Neural cell (in vitro differentiated cells): ENCODE measurements around the gene LIG1. TPM values are rescaled to one million over a fixed set of nuclear protein-coding genes. Genes with fewer than 3 reads are reported as not detected.

Source experiments
- H2AFZ ChIP-seq: fragments of 200-600, 300-800 bp; sonication (generic), shearing (Covaris generic); 2 replicates; pipeline ENCODE4 v1.6.0; 2014; ENCODE audit warnings: low read depth, mild to moderate bottlenecking, antibody characterized with exemption, low read length, moderate library complexity
- H3F3A ChIP-seq: fragments of 200-600 bp; shearing (Covaris generic); 2 replicates; pipeline ENCODE4 v1.6.1; 2016; ENCODE audit warnings: mild to moderate bottlenecking, moderate library complexity, mixed read lengths, antibody characterized with exemption, low read length; ENCODE audit not compliant: insufficient read depth, poor library complexity, severe bottlenecking
- H3K27ac ChIP-seq: fragments of 200-600, 300-800 bp; sonication (generic), shearing (Covaris generic); 2 replicates; pipeline ENCODE4 v1.5.1; 2014; ENCODE audit warnings: mild to moderate bottlenecking, low read length, moderate library complexity
- H3K27me3 ChIP-seq: fragments of 300-800, 200-600 bp; sonication (generic), shearing (Covaris generic); 2 replicates; pipeline ENCODE4 v1.6.0; 2014; ENCODE audit warnings: mild to moderate bottlenecking, low read depth, low read length, moderate library complexity; ENCODE audit not compliant: insufficient read depth
- H3K36me3 ChIP-seq: fragments of 300-800, 200-600 bp; sonication (generic), shearing (Covaris generic); 2 replicates; pipeline ENCODE4 v1.5.1; 2014; ENCODE audit warnings: mild to moderate bottlenecking, antibody characterized with exemption, low read length, moderate library complexity; ENCODE audit not compliant: insufficient read depth
- H3K4me2 ChIP-seq: fragments of 300-800, 200-600 bp; sonication (generic), shearing (Covaris generic); 2 replicates; pipeline ENCODE4 v1.6.0; 2014; ENCODE audit warnings: mild to moderate bottlenecking, low read length
- H3K4me3 ChIP-seq: fragments of 300-800, 200-600 bp; sonication (generic), shearing (Covaris generic); 2 replicates; pipeline ENCODE4 v1.5.1; 2014; ENCODE audit warnings: mild to moderate bottlenecking, low read length, moderate library complexity
- H3K79me2 ChIP-seq: fragments of 200-600 bp; shearing (Covaris generic); replicated peaks from 2 replicates; pipeline ENCODE4 v1.6.0; 2014; ENCODE audit warnings: mild to moderate bottlenecking, low read length, moderate library complexity; ENCODE audit not compliant: insufficient read depth
- H3K9ac ChIP-seq: fragments of 300-800, 200-600 bp; sonication (generic), shearing (Covaris generic); 2 replicates; pipeline ENCODE4 v1.6.1; 2016; ENCODE audit warnings: mild to moderate bottlenecking, low read length, mixed read lengths
- H3K9me2 ChIP-seq: fragments of 200-600 bp; shearing (Covaris generic); 2 replicates; pipeline ENCODE4 v1.6.1; 2016; ENCODE audit warnings: mild to moderate bottlenecking, low read length, mixed read lengths; ENCODE audit not compliant: insufficient read depth
- H3K9me3 ChIP-seq: fragments of 200-600, 300-800 bp; sonication (generic), shearing (Covaris generic); 2 replicates; pipeline ENCODE4 v1.6.1; 2016; ENCODE audit warnings: mild to moderate bottlenecking, mixed run types, low read length, moderate library complexity, mixed read lengths
- H4K20me1 ChIP-seq: fragments of 200-600 bp; shearing (Covaris generic); 2 replicates; pipeline ENCODE4 v1.6.1; 2016; ENCODE audit warnings: mild to moderate bottlenecking, mixed run types; ENCODE audit not compliant: insufficient read depth
- CTCF ChIP-seq: fragments of 450-650 bp; IDR thresholded peaks from 2 replicates; pipeline ENCODE4 v1.5.1; 2014; ENCODE audit warnings: antibody characterized with exemption, mild to moderate bottlenecking, moderate library complexity; ENCODE audit not compliant: poor library complexity, severe bottlenecking
- EP300 ChIP-seq: fragments of 450-650 bp; conservative IDR thresholded peaks from 2 replicates; pipeline ENCODE4 v1.6.1; 2014; ENCODE audit warnings: antibody characterized with exemption, mild to moderate bottlenecking, moderate library complexity; ENCODE audit not compliant: poor library complexity, severe bottlenecking
- EZH2 ChIP-seq: fragments of 200-600, 300-800 bp; shearing (Covaris generic), sonication (generic); IDR thresholded peaks from 2 replicates; pipeline ENCODE4 v1.6.1; 2014; ENCODE audit warnings: antibody characterized with exemption, low read length, borderline replicate concordance, mild to moderate bottlenecking; ENCODE audit not compliant: insufficient read depth, poor library complexity, severe bottlenecking
- MXI1 ChIP-seq: fragments of 450-650 bp; conservative IDR thresholded peaks from 2 replicates; pipeline ENCODE4 v1.6.1; 2014; ENCODE audit warnings: antibody characterized with exemption, mild to moderate bottlenecking; ENCODE audit not compliant: poor library complexity, severe bottlenecking
- POLR2AphosphoS5 ChIP-seq: IDR thresholded peaks from 2 replicates; pipeline ENCODE4 v1.6.1; 2012
- RAD21 ChIP-seq: fragments of 450-650 bp; conservative IDR thresholded peaks from 2 replicates; pipeline ENCODE4 v1.6.1; 2014; ENCODE audit warnings: antibody characterized with exemption, mild to moderate bottlenecking, moderate library complexity
- REST ChIP-seq: IDR thresholded peaks from 2 replicates; pipeline ENCODE4 v1.6.1; 2012; ENCODE audit warnings: borderline replicate concordance
- SMC3 ChIP-seq: fragments of 450-650 bp; conservative IDR thresholded peaks from 2 replicates; pipeline ENCODE4 v1.6.1; 2014; ENCODE audit warnings: antibody characterized with exemption, mild to moderate bottlenecking, moderate library complexity; ENCODE audit not compliant: poor library complexity
- TAF1 ChIP-seq: IDR thresholded peaks from 2 replicates; pipeline ENCODE4 v1.6.1; 2012; ENCODE audit warnings: low read depth
- polyA plus RNA-seq: library from polyadenylated mRNA; depleted of rRNA; stranded (reverse); fragments of >200 nt; gene quantifications from 2 replicates; pipeline ENCODE4 v1.2.3, GENCODE V29; 2014

The LIG1 gene
- polyA plus RNA-seq, 1 donor from 2014 or later: 33.9 TPM

GRCh38 chr19:48149430-48149829 lies 20.7 kb downstream of the LIG1 start:
- no peak overlapping the region for H3K27ac ChIP-seq
- H3K36me3 ChIP-seq: no peaks in the 10 kb centered on the region
- no peak overlapping the region for H3K9ac ChIP-seq
- H3F3A ChIP-seq: no peaks in the 10 kb centered on the region
- no peaks in the 10 kb centered on the region for H3K79me2 ChIP-seq
- TF ChIP-seq REST: no peak
- H3K9me2 ChIP-seq: no peaks in the 10 kb centered on the region
- H2AFZ ChIP-seq: no peak overlapping the region
- no peak overlapping the region for H3K4me2 ChIP-seq
- no peaks in the 10 kb centered on the region for H4K20me1 ChIP-seq
- no peaks in the 10 kb centered on the region for H3K9me3 ChIP-seq
- H3K4me3 ChIP-seq: no peak overlapping the region
- no peaks in the 10 kb centered on the region for H3K27me3 ChIP-seq

DNA sequence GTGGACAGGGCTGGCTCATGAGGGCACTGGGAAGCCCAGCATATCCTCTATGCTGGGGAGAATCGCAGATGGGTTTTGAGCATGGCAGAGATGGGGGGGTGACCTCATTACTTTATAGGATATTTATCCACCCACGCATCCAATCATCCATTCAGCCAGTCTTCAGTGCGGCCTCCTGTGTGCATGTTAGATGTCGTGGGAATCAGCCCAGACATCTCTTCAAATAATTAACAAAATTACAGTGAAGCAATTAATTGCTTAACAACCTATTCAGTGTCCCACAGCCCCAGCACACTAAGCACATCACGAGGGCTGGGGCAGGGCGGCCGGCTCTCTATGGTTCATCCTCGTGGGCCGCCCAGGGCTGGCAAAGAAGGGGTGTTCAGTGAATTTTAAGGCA lies 21.6 kb downstream of the LIG1 start:
- Histone ChIP-seq H3F3A (no peaks in the 10 kb centered on the region), H3K36me3 (no peaks in the 10 kb centered on the region), H3K4me2 (no peak overlapping the region), H3K79me2 (no peaks in the 10 kb centered on the region), H3K27me3 (no peaks in the 10 kb centered on the region), H2AFZ (no peak overlapping the region), H3K9me2 (no peaks in the 10 kb centered on the region), H3K4me3 (no peak overlapping the region), H3K9me3 (no peaks in the 10 kb centered on the region), H3K27ac (no peak overlapping the region), H4K20me1 (no peaks in the 10 kb centered on the region), H3K9ac (no peak overlapping the region)
- TF ChIP-seq EZH2: no peak
- TF ChIP-seq CTCF: no peak
- TF ChIP-seq TAF1: no peak
- TF ChIP-seq MXI1: no peak
- no peak for TF ChIP-seq REST
- TF ChIP-seq POLR2AphosphoS5: no peak
- no peak for TF ChIP-seq SMC3
- TF ChIP-seq EP300: no peak
- no peak for TF ChIP-seq RAD21
